Vagina (tissue), 2 donors: ENCODE results near the gene TK1.

Experiments used
- POLR2A ChIP-seq, 2 donors: fragments of 450-650 bp; IDR thresholded peaks; one replicate each; pipeline ENCODE4 v1.6.1; 2017; ENCODE audit warnings: antibody characterized with exemption in 2 of 2, mild to moderate bottlenecking in 2 of 2, moderate library complexity in 2 of 2
- POLR2AphosphoS5 ChIP-seq, 2 donors: sonication (generic); formaldehyde crosslinking; IDR thresholded peaks; one replicate each; pipeline ENCODE4 v1.9.0; 2017; ENCODE audit warnings: antibody characterized with exemption in 2 of 2, mild to moderate bottlenecking in 2 of 2, low read depth in 1 of 2; ENCODE audit not compliant: insufficient read depth in 1 of 2
- TF ChIP-seq, protein P1 (sequence below), 3 experiments: fragments of 450-650 bp in 2 of 3; fragments of 200-600 bp in 1 of 3; sonication (generic) in 1 of 3; IDR thresholded peaks; one replicate each; pipeline ENCODE4 v1.5.1; 2017 to 2019; ENCODE audit warnings: antibody characterized with exemption in 3 of 3, mild to moderate bottlenecking in 2 of 3, moderate library complexity in 2 of 3

GRCh38 chr17:78180083-78180482, 6.8 kb downstream of the TK1 start:
- TF ChIP-seq, protein P1, sequence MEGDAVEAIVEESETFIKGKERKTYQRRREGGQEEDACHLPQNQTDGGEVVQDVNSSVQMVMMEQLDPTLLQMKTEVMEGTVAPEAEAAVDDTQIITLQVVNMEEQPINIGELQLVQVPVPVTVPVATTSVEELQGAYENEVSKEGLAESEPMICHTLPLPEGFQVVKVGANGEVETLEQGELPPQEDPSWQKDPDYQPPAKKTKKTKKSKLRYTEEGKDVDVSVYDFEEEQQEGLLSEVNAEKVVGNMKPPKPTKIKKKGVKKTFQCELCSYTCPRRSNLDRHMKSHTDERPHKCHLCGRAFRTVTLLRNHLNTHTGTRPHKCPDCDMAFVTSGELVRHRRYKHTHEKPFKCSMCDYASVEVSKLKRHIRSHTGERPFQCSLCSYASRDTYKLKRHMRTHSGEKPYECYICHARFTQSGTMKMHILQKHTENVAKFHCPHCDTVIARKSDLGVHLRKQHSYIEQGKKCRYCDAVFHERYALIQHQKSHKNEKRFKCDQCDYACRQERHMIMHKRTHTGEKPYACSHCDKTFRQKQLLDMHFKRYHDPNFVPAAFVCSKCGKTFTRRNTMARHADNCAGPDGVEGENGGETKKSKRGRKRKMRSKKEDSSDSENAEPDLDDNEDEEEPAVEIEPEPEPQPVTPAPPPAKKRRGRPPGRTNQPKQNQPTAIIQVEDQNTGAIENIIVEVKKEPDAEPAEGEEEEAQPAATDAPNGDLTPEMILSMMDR (IDR thresholded peaks at IDR 0.05), result no peak
- TF ChIP-seq POLR2AphosphoS5 (IDR thresholded peaks at IDR 0.05; ENCODE audit: insufficient read depth in 1 of 2, low read depth in 1 of 2), result no peak
- no peak for TF ChIP-seq POLR2A (IDR thresholded peaks at IDR 0.05)
